T47D (cell line): ENCODE results near the gene XKR7.

Experiments
- DNase-seq, 2 experiments: peaks; one replicate each; pipeline versions ENCODE4 v3.0.0 to v3.0.0-alpha.2; 2011 to 2012; ENCODE audit warnings: low read depth in 1 of 2, low spot score in 1 of 2
- JUND ChIP-seq: IDR thresholded peaks from 2 replicates; pipeline ENCODE4 v1.6.1; 2012; ENCODE audit warnings: low read depth
- in situ Hi-C: cut with HindIII; loops from 2 replicates; pipeline ENCODE4 v1.10.0; 2016; ENCODE audit warnings: low sequenced_read_pairs, low pct_unique_long_range_greater_than_20kb

The XKR7 gene

GRCh38 chr20:31998246-31998645 is 30.3 kb downstream of the XKR7 start:
- in situ Hi-C loops = no loop called here
- TF ChIP-seq JUND = no peak
- DNase-seq = no peak

DNA sequence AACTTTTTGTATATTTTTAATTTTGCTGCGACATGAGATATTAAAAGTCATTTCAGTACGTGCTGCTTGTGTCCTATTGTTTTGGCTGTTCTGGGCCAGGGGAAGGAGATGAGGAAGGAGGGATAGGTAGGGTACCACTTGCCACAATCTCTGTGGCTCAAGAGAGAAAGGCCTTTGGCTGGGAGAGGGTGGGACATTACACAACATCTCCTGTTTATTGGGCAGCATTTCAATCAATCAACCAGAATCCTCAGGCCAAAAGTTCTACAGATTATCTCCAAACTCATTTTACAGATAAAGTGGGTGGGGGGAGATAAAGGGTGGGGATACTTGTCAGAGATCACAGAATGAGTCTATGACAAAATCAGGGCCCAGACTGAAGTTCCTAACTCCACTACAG is 35.4 kb downstream of the XKR7 start:
- in situ Hi-C loops = no loop called here
- TF ChIP-seq JUND = no peak
- no peak for DNase-seq

DNA sequence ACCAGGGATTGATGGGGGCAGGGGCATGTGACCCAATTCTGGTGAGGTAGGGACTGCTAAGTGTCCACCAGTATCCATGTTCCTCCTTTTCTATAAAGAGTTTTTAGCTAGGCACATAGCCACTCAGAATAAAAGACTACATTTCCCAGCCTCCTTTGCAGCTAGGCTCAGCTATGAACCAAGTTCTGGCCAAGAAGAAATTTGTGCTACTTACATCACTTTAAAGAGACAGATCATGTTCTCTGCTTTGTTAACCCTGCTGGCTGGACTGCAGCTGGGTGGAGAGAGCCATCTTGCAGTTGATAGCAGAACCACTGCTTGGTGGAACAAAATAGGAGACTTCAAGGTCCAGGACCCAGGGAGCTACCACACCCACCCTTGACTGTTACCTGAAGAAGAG is 37.0 kb downstream of the XKR7 start:
- TF ChIP-seq JUND = no peak
- in situ Hi-C loops = no loop called here
- peak; percentile 35 to 58 for DNase-seq

GRCh38 chr20:32006053-32006452 is 38.1 kb downstream of the XKR7 start:
- in situ Hi-C loops = no loop called here
- no peak for TF ChIP-seq JUND
- DNase-seq = no peak

DNA sequence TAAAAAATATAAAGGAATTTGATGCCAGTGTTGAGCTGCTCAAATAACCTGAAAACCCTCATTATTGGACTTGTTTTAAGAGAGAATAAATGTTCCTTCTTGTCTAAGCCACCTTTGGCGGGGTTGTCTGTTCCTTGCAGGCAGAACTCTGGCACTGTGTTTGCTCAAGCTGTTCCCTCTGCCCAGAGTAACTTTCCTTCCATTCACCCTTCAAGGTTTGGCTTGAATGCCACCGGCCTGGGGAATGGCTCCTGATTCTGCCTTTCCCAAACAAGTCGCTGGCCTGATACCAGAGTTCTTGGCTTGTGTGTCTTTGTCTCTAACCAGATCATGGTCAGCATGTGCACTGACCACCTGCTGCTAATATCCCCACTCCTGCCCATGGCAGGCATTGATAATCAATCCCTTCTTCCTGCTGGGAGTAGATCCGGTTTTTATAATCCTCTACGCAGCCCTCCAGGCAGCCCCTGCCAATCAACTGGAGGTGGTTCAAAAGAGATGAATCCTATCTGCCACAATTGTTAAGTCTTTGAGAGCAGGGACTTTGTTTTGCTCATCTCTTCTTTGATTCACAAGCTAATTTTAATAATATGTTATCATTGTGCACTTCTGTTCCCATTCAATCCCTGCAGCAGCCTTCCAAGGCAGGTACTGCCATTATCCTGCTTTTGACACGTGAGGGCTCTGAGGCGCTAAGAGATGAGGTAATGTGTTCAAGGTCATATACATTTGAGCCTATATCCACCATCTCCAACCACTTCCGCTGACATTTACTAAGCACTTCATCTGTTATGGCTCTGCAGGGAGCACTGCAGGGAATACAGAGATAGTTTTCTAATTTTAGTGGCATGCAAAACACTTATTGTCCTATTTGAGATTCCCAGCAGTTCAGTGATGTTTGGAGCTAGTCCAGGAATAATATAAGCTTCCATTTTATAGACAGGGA is 39.2 kb downstream of the XKR7 start:
- in situ Hi-C loops = no loop called here
- DNase-seq = no peak

GRCh38 chr20:32007787-32008616 is 40.1 kb downstream of the XKR7 start:
- no peak for DNase-seq
- in situ Hi-C loops = no loop called here
- no peak for TF ChIP-seq JUND

More for the DNA sequence above, 39.2 kb downstream of the XKR7 start:
- no peak for TF ChIP-seq JUND

- in situ Hi-C loops = no loop called here
- no peak for TF ChIP-seq JUND
- no peak for DNase-seq
Observed at GRCh38 chr20:32009564-32009963, 41.6 kb downstream of the XKR7 start.

- no peak for TF ChIP-seq JUND
- DNase-seq = no peak
- in situ Hi-C loops = no loop called here
Observed at GRCh38 chr20:32010101-32010500, 42.1 kb downstream of the XKR7 start, which contains the start of gene CCM2L. TSS of gene CCM2L (plus strand) at chr20:32010438. CDS start at chr20:32010455, 17 bp downstream.

- no peak for TF ChIP-seq JUND
- DNase-seq = no peak
- in situ Hi-C loops = no loop called here
Observed at GRCh38 chr20:32010666-32011065, 42.7 kb downstream of the XKR7 start.

DNA sequence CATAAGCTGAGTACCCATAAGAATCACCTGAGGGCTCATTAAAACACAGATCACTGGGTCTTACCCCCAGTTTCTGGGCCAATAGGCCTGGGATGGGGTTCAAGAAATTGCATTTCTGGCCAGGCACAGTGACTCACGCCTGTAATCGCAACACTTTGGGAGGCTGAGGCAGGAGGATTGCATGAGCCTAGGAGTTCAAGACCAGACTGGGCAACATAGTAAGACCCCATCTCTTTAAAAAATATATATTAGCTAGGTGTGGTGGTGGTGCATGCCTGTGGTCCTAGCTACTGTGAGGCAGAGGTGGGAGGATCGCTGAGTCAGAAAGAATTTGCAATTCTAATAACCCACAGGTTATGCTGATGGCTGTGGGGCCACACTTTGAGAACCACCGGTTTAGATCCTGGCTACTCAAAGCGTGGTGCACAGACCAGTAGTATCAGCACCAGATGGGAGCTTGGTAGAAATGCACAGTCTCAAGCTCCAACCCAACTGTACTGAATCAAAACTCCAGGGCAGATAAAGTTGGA is 44.3 kb downstream of the XKR7 start:
- no peak for TF ChIP-seq JUND
- in situ Hi-C loops = no loop called here
- no peak for DNase-seq

DNA sequence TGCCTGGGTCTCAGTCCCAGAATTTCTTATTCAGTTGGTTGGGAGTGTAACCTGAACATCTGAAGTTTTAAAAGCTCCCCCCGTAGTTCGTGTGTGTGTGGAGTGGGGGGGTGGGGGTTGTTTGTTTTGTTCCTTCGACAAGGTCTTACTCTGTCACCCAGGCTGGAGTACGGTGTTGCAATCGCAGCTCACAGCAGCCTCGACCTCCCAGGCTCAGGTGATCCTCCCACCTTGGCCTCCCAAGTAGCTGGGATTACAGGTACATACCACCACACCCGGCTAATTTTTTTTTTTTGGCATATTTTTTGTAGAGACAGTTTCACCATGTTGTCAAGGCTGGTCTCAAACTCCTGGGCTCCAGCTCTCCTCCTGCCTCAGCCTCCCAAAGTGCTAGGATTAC is 45.4 kb downstream of the XKR7 start:
- in situ Hi-C loops = no loop called here
- DNase-seq = no peak
- no peak for TF ChIP-seq JUND

- in situ Hi-C loops = no loop called here
- peak; percentile 95 to 96 for DNase-seq
- TF ChIP-seq JUND = no peak
Observed at GRCh38 chr20:32017711-32018251, 49.8 kb downstream of the XKR7 start.
